ENCODE results near the gene ATP6V1G1.

The ATP6V1G1 gene

GRCh38 chr9:114634387-114634786, 46.8 kb downstream of the ATP6V1G1 start:
- Histone ChIP-seq H3K36me3 (replicated peaks; ENCODE audit: insufficient read depth, low read length) (peaks cover 8% of the 10 kb centered on the region), H3K27me3 (replicated peaks; ENCODE audit: insufficient read depth, low read length) (no peaks in the 10 kb centered on the region), H3K9ac (ENCODE audit: low read length) (no peak overlapping the region), H3K27ac (ENCODE audit: low read length) (no peak overlapping the region), H3K4me2 (ENCODE audit: low read depth, low read length) (no peak overlapping the region), H4K20me1 (ENCODE audit: insufficient read depth, low read length) (no peaks in the 10 kb centered on the region), H3K9me2 (replicated peaks; ENCODE audit: insufficient read depth, low read length) (no peaks in the 10 kb centered on the region), H2AFZ (ENCODE audit: low read length) (no peak overlapping the region), H3K4me1 (ENCODE audit: low read length) (no peaks in the 10 kb centered on the region), H3K9me3 (replicated peaks; ENCODE audit: insufficient read depth, low read length) (no peaks in the 10 kb centered on the region), H3K79me2 (ENCODE audit: low read length) (peaks cover 20% of the 10 kb centered on the region), H3K4me3 (ENCODE audit: low read length) (no peak overlapping the region), H3F3A (ENCODE audit: insufficient read depth, low read length) (no peaks in the 10 kb centered on the region)
- no peak for DNase-seq
- TF ChIP-seq, protein P1, sequence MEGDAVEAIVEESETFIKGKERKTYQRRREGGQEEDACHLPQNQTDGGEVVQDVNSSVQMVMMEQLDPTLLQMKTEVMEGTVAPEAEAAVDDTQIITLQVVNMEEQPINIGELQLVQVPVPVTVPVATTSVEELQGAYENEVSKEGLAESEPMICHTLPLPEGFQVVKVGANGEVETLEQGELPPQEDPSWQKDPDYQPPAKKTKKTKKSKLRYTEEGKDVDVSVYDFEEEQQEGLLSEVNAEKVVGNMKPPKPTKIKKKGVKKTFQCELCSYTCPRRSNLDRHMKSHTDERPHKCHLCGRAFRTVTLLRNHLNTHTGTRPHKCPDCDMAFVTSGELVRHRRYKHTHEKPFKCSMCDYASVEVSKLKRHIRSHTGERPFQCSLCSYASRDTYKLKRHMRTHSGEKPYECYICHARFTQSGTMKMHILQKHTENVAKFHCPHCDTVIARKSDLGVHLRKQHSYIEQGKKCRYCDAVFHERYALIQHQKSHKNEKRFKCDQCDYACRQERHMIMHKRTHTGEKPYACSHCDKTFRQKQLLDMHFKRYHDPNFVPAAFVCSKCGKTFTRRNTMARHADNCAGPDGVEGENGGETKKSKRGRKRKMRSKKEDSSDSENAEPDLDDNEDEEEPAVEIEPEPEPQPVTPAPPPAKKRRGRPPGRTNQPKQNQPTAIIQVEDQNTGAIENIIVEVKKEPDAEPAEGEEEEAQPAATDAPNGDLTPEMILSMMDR (IDR thresholded peaks at IDR 0.05; ENCODE audit: low read length), result no peak
- TF ChIP-seq EZH2 (optimal IDR thresholded peaks at IDR 0.05; ENCODE audit: low read depth, low read length) (no peak), EZH2phosphoT487 (IDR thresholded peaks at IDR 0.05; ENCODE audit: low read length) (no peak)

- TF ChIP-seq, protein P1 (IDR thresholded peaks at IDR 0.05; ENCODE audit: low read length), result no peak
- TF ChIP-seq EZH2phosphoT487 (IDR thresholded peaks at IDR 0.05; ENCODE audit: low read length) (no peak), EZH2 (optimal IDR thresholded peaks at IDR 0.05; ENCODE audit: low read depth, low read length) (no peak)
- H2AFZ ChIP-seq (ENCODE audit: low read length), result no peak overlapping the region
- no peaks in the 10 kb centered on the region for H3K9me2 ChIP-seq (replicated peaks; ENCODE audit: insufficient read depth, low read length)
- no peaks in the 10 kb centered on the region for H3K79me2 ChIP-seq (ENCODE audit: low read length)
- no peak overlapping the region for H3K4me2 ChIP-seq (ENCODE audit: low read depth, low read length)
- no peak overlapping the region for H3K4me3 ChIP-seq (ENCODE audit: low read length)
- no peak for DNase-seq
- no peaks in the 10 kb centered on the region for H3F3A ChIP-seq (ENCODE audit: insufficient read depth, low read length)
- H3K27me3 ChIP-seq (replicated peaks; ENCODE audit: insufficient read depth, low read length), result no peaks in the 10 kb centered on the region
- H4K20me1 ChIP-seq (ENCODE audit: insufficient read depth, low read length), result no peaks in the 10 kb centered on the region
- H3K4me1 ChIP-seq (ENCODE audit: low read length), result no peaks in the 10 kb centered on the region
- H3K36me3 ChIP-seq (replicated peaks; ENCODE audit: insufficient read depth, low read length), result no peaks in the 10 kb centered on the region; the same call in 1 of the 2 replicates
- H3K27ac ChIP-seq (ENCODE audit: low read length), result no peak overlapping the region
- no peaks in the 10 kb centered on the region for H3K9me3 ChIP-seq (replicated peaks; ENCODE audit: insufficient read depth, low read length)
- H3K9ac ChIP-seq (ENCODE audit: low read length), result no peak overlapping the region
Observed at GRCh38 chr9:114638404-114638803, 50.8 kb downstream of the ATP6V1G1 start.

DNA sequence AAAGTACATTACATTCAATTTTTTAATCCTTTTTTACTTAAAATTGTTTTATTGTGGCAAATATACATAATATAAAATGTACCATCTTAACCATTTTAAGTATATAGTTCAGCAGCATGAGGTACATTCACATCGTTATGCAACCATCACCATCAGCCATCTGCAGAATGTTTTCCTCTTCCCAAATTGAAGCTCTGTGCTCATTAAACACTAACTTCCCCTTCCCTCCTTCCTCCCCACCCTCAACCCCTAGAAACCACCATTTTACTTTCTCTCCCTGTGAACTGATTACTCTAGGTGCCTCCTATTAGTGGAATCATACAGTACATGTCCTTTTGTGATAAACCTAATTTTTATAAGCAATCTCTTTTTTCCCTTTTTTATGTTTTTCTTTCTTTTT, 54.4 kb downstream of the ATP6V1G1 start:
- DNase-seq, result no peak
- Histone ChIP-seq H3K79me2 (ENCODE audit: low read length) (no peaks in the 10 kb centered on the region), H3K4me3 (ENCODE audit: low read length) (no peak overlapping the region), H3K9me2 (replicated peaks; ENCODE audit: insufficient read depth, low read length) (no peaks in the 10 kb centered on the region), H3K27me3 (replicated peaks; ENCODE audit: insufficient read depth, low read length) (no peaks in the 10 kb centered on the region), H3K36me3 (replicated peaks; ENCODE audit: insufficient read depth, low read length) (peaks cover 4% of the 10 kb centered on the region; the same call in 1 of the 2 replicates), H3K4me2 (ENCODE audit: low read depth, low read length) (no peak overlapping the region), H4K20me1 (ENCODE audit: insufficient read depth, low read length) (no peaks in the 10 kb centered on the region), H2AFZ (ENCODE audit: low read length) (no peak overlapping the region), H3K27ac (ENCODE audit: low read length) (no peak overlapping the region), H3K9ac (ENCODE audit: low read length) (no peak overlapping the region), H3F3A (ENCODE audit: insufficient read depth, low read length) (no peaks in the 10 kb centered on the region), H3K9me3 (replicated peaks; ENCODE audit: insufficient read depth, low read length) (no peaks in the 10 kb centered on the region), H3K4me1 (ENCODE audit: low read length) (no peaks in the 10 kb centered on the region)
- TF ChIP-seq, protein P1 (IDR thresholded peaks at IDR 0.05; ENCODE audit: low read length), result no peak
- TF ChIP-seq EZH2phosphoT487 (IDR thresholded peaks at IDR 0.05; ENCODE audit: low read length) (no peak), EZH2 (optimal IDR thresholded peaks at IDR 0.05; ENCODE audit: low read depth, low read length) (no peak)

All from MM.1S (cell line).